ENCODE measurements around the gene EIF4H.

EIF4H gene

GRCh38 chr7:74157605-74158004 lies 16.6 kb upstream of the EIF4H start:
- TF ChIP-seq GATA3 (IDR thresholded peaks at IDR 0.05; ENCODE audit: low read depth, low read length): no peak
- no peak for TF ChIP-seq GATA2 (IDR thresholded peaks at IDR 0.05; ENCODE audit: low read depth, low read length)

DNA sequence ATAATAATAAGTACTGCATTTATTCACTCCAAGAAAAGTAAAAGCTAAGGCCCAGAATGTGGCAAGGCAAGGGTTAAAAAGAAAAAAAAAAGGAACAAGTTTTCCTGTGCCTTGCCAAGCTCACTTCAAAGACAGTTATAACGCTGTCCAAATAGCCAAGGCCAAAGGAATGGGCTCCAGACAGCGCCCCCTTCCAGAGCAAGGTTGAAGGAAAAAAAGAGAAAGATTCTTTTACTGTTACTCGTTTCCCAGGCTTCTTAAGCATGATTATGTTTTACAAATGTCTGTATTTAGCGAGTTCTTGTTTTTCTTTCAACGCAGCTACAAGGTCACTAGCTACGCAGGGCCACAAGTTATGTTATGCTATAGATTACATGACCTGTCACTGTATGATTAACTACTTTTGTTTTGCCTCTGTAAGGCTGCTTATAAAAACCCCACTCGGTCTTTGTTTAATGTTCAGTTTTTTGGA lies 9.1 kb upstream of the EIF4H start:
- TF ChIP-seq GATA2 (IDR thresholded peaks at IDR 0.05; ENCODE audit: low read depth, low read length): no peak
- no peak for TF ChIP-seq GATA3 (IDR thresholded peaks at IDR 0.05; ENCODE audit: low read depth, low read length)

DNA sequence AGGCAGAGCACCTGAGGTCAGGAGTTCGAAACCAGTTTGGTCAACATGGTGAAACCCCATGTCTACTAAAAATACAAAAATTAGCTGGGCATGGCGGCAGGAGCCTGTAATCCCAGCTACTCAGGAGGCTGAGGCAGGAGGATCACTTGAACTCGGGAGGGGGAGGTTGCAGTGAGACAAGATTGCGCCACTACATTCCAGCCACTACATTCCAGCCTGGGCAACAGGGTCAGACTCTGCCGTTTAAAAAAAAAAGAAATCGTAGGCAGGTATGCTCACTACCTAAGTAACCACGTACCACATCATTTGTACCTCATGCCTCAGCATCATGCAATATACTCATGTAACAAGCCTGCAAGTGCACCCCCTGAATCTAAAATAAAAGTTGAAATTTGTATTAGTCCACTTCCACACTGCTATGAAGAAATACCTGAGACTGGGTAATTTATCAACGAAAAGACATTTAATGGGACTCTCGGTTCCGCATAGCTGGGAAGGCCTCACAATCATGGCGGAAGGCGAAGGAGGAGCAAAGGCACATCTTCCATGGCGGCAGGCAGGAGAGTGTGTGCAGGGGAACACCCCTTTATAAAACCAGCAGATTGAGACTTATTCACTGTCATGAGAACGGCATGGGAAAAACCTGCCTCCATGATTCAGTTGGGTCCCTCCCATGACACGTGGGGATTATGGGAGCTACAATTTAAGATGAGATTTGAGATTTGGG lies 8.1 kb upstream of the EIF4H start:
- TF ChIP-seq GATA3 (IDR thresholded peaks at IDR 0.05; ENCODE audit: low read depth, low read length): no peak
- TF ChIP-seq GATA2 (IDR thresholded peaks at IDR 0.05; ENCODE audit: low read depth, low read length): no peak

DNA sequence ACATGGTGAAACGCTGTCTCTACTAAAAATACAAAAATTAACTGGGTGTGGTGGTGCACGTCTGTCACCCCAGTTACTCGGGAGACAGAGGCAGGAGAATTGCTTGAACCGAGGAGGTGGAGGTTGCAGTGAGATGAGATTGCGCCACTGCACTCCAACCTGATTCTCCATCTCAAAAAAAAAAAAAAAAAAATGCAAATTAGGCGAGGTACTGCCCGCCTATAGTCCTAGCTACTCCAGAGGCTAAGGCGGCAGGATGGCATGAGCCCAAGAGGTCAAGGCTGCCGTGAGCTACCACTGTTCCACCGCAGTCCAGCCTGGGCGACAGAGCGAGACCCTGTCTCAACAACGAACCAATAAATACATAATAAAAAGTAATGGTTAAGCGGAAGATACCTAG lies 1.1 kb upstream of the EIF4H start:
- no peak for TF ChIP-seq GATA3 (IDR thresholded peaks at IDR 0.05; ENCODE audit: low read depth, low read length)
- TF ChIP-seq GATA2 (IDR thresholded peaks at IDR 0.05; ENCODE audit: low read depth, low read length): no peak

DNA sequence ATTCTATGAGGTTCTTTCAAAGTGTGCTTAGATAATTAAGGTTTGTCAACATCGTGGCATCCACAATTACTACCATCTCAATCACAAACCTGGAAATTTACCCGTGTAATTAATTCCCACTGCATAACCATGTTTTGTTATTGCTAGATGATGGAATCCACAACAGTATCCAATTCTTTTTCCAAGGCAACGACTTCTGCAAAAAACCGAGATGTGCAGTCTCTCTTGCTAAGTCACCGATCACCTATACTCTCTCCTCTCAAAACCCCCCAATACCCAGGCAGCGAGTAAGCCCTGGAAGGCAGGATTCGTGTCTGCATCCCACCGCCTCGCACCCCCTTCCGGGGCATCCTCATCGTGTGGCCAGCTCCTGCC lies 678 bp upstream of the EIF4H start:
- TF ChIP-seq GATA3 (IDR thresholded peaks at IDR 0.05; ENCODE audit: low read depth, low read length) (no peak), GATA2 (IDR thresholded peaks at IDR 0.05; ENCODE audit: low read depth, low read length) (no peak)

DNA sequence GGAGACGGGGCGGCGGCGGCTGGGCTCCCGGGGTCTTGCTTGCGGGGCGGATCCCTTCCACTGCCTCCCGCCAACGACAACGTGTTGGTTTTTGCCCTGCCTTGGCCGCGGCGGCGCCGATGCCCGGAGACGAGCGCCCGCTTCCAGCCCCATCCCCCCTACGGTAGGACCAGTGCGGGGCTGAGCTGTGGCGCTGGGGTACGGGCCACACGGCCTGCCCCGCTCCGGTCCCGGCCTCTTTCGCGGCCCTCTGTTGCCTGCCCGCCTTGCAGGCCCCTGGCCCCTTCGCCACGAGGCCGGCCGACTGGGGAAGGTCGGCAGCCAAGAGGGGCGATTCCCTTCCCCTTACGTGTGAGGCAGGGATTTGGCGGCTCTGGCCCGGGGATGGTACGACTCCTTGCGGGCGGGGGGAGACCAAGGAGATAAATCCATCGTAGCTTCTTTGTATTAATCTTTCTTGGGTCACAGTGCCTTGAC lies 488 bp downstream of the EIF4H start:
- TF ChIP-seq GATA3 (IDR thresholded peaks at IDR 0.05; ENCODE audit: low read depth, low read length) (no peak), GATA2 (IDR thresholded peaks at IDR 0.05; ENCODE audit: low read depth, low read length) (no peak)

- no peak for TF ChIP-seq GATA2 (IDR thresholded peaks at IDR 0.05; ENCODE audit: low read depth, low read length)
- TF ChIP-seq GATA3 (IDR thresholded peaks at IDR 0.05; ENCODE audit: low read depth, low read length): no peak
These were observed 1.2 kb downstream of the EIF4H start for GRCh38 chr7:74175340-74175739.

- TF ChIP-seq GATA3 (IDR thresholded peaks at IDR 0.05; ENCODE audit: low read depth, low read length) (no peak), GATA2 (IDR thresholded peaks at IDR 0.05; ENCODE audit: low read depth, low read length) (no peak)
These were observed 2.4 kb downstream of the EIF4H start for GRCh38 chr7:74176555-74176954.

DNA sequence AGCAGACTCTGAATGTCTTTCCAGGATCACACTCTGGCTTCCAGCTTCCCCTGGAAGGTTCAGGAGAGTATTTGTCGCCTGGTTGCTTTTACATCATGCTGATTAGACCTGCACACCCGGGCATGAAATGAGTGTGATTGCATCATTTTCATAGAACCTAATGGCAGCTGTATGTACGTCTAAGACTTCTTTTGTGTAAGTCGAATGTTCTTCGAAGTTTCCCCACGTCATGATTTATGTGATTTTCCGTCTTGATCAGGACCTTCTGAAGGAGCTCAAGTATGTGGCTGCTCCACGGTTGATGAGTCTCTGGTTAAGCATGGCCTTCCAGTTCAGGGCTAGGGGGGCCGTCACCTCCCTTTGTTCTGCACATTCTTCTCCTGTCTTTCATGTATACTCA lies 4.5 kb downstream of the EIF4H start:
- TF ChIP-seq GATA2 (IDR thresholded peaks at IDR 0.05; ENCODE audit: low read depth, low read length) (no peak), GATA3 (IDR thresholded peaks at IDR 0.05; ENCODE audit: low read depth, low read length) (no peak)

DNA sequence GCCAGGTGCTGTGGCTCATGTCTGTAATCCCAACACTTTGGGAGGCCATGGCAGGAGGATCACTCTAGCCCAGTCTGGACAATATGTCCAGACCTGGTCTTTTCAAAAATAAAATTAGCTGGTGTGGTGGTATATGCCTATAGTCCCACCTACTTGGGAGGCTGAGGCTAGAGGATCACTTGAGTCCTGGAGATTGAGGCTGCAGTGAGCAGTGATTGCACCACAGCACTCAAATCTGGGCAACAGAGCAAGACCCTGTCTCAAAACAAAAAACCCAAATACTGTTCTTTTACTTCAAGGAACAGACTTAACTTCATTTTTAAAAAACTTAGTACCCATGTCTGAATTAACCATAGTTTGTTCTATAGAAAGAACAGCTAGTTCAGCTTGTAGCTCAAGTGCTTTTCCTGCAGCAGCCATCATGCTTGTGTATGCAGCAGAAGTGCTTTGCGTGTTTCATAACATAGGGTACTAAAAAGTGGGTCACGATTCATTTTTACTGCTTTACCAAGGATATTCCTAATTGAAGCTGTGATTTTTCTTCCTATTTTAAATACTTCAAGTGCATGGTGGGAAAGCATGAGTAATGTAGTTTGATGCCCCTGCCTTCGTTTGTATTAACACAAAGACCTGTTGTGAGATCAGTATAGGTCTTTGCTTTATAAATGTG lies 5.9 kb downstream of the EIF4H start:
- TF ChIP-seq GATA3 (IDR thresholded peaks at IDR 0.05; ENCODE audit: low read depth, low read length): no peak
- TF ChIP-seq GATA2 (IDR thresholded peaks at IDR 0.05; ENCODE audit: low read depth, low read length): no peak

DNA sequence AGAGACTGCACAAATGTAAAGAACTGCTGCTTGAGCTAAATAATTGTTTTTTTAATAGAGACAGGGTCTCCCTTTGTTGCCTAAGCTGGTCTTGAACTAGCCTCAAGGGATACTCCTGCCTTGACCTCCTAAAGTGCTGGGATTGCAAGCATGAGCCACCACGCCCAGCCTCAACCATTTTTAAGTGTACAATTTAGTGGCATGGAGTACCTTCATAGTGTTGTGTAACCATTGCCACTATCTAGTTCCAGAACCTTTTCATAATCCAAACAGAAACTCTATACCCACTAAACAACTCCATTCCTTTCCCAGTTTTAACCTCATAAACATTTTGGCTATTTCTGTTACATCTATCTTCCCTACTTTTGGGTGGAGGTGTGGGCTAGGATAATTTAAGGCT lies 6.7 kb downstream of the EIF4H start:
- TF ChIP-seq GATA3 (IDR thresholded peaks at IDR 0.05; ENCODE audit: low read depth, low read length) (no peak), GATA2 (IDR thresholded peaks at IDR 0.05; ENCODE audit: low read depth, low read length) (no peak)

GRCh38 chr7:74181821-74182220 lies 7.7 kb downstream of the EIF4H start:
- no peak for TF ChIP-seq GATA3 (IDR thresholded peaks at IDR 0.05; ENCODE audit: low read depth, low read length)
- no peak for TF ChIP-seq GATA2 (IDR thresholded peaks at IDR 0.05; ENCODE audit: low read depth, low read length)

DNA sequence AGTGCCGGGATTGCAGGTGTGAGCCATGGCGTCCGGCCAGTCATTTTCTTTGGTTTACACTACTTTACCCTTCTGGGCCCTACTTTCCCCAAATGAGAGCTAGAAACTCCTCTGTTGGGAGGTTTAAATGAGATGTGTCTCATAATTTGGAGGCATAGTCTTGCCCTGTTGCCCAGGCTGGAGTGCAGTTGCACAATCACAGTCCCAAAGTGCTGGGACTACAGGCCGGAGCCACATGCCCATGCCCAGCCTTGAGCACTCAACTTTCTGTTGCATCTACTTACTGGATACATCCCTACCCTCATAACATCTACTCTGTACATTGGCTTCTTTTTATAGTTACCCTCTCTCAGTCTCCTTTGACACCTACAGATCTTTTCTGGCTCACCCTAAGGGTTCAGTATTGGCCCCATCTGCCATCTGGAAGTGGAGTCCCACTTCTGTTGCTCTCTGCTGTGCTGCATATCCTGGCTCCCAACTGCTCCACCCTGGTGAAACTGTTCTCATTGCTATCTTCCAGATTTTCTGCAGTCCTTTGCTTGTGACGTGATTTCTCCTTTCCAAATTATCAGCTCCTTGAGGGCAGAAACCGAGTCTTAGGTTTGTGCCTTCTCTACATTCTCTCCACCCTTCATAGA lies 8.4 kb downstream of the EIF4H start:
- TF ChIP-seq GATA2 (IDR thresholded peaks at IDR 0.05; ENCODE audit: low read depth, low read length) (no peak), GATA3 (IDR thresholded peaks at IDR 0.05; ENCODE audit: low read depth, low read length) (no peak)

DNA sequence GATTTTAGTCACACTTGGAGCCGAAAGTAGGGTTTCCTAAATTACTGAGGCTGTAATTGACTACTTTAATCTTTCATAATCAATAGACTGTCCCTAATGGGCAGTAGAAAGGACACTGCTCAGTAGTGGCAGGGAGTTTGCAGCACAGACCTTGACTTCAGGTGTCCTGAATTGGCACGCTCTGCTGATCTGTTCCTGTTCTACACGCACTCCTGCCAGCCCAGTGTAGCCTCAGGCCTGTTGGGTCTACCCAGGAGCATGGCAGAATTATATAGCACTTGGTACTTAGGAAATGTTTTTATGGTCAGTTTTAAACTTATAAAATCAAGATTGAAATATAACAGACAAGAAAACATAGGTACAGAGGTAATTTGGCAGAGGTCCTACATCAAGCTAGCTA lies 9.0 kb downstream of the EIF4H start:
- TF ChIP-seq GATA2 (IDR thresholded peaks at IDR 0.05; ENCODE audit: low read depth, low read length) (no peak), GATA3 (IDR thresholded peaks at IDR 0.05; ENCODE audit: low read depth, low read length) (no peak)

All from SH-SY5Y (cell line).